PC-9 (cell line): ENCODE data around the gene OR6C70.

ENCODE experiments used
- CTCF ChIP-seq: fragments of 200-600 bp; sonication (generic); conservative IDR thresholded peaks from 2 replicates; pipeline ENCODE4 v1.6.1; 2017; ENCODE audit warnings: mixed run types, antibody characterized with exemption, mild to moderate bottlenecking, moderate library complexity
- EZH2 ChIP-seq: fragments of 200-600 bp; sonication (generic); IDR thresholded peaks from 2 replicates; pipeline ENCODE4 v1.8.0; 2017; ENCODE audit warnings: antibody characterized with exemption, low read depth

- no peak for TF ChIP-seq CTCF
- TF ChIP-seq EZH2, result no peak
These were observed 24.6 kb downstream of the OR6C70 start for GRCh38 chr12:55445357-55445756.
